WTC11 (cell line): Measurements from ENCODE around the gene XPOT.

Source experiments
- JAZF1 ChIP-seq: fragments of 250-450 bp; sonication (Bioruptor Pico); IDR thresholded peaks from 2 replicates; pipeline ENCODE4 v1.9.0; 2021; ENCODE audit warnings: moderate library complexity, mild to moderate bottlenecking, inconsistent platforms
- RORB ChIP-seq: fragments of 250-450 bp; sonication (Bioruptor Pico); IDR thresholded peaks from 2 replicates; pipeline ENCODE4 v1.9.0; 2021; ENCODE audit warnings: mild to moderate bottlenecking
- SMAD3 ChIP-seq: sonication (generic); formaldehyde crosslinking; IDR thresholded peaks from 2 replicates; pipeline ENCODE4 v1.8.0; 2022; ENCODE audit warnings: missing genetic modification reagents, mild to moderate bottlenecking, borderline replicate concordance
- ZBTB21 ChIP-seq: sonication (generic); formaldehyde crosslinking; IDR thresholded peaks from 2 replicates; pipeline ENCODE4 v1.8.1; 2023; ENCODE audit warnings: mild to moderate bottlenecking, missing genetic modification reagents, borderline replicate concordance
- ZSCAN18 ChIP-seq: fragments of 250-450 bp; sonication (Bioruptor Pico); IDR thresholded peaks from 2 replicates; pipeline ENCODE4 v2.1.2; 2022; ENCODE audit warnings: mild to moderate bottlenecking, moderate library complexity
- TF ChIP-seq, protein P1 (sequence below): fragments of 200-600 bp; IDR thresholded peaks from 2 replicates; pipeline ENCODE4 v1.8.0; 2022; ENCODE audit warnings: antibody characterized with exemption
- TF ChIP-seq, protein P2 (sequence below): sonication (generic); formaldehyde crosslinking; IDR thresholded peaks from 2 replicates; pipeline ENCODE4 v1.8.1; 2023; ENCODE audit warnings: mild to moderate bottlenecking, missing genetic modification reagents, moderate library complexity
- TF ChIP-seq, protein P3 (sequence below): sonication (generic); formaldehyde crosslinking; conservative IDR thresholded peaks from 2 replicates; pipeline ENCODE4 v1.8.1; 2022; ENCODE audit warnings: mild to moderate bottlenecking, missing genetic modification reagents

GRCh38 chr12:64456119-64456518 is 51.9 kb downstream of the XPOT start:
- TF ChIP-seq, protein P1, sequence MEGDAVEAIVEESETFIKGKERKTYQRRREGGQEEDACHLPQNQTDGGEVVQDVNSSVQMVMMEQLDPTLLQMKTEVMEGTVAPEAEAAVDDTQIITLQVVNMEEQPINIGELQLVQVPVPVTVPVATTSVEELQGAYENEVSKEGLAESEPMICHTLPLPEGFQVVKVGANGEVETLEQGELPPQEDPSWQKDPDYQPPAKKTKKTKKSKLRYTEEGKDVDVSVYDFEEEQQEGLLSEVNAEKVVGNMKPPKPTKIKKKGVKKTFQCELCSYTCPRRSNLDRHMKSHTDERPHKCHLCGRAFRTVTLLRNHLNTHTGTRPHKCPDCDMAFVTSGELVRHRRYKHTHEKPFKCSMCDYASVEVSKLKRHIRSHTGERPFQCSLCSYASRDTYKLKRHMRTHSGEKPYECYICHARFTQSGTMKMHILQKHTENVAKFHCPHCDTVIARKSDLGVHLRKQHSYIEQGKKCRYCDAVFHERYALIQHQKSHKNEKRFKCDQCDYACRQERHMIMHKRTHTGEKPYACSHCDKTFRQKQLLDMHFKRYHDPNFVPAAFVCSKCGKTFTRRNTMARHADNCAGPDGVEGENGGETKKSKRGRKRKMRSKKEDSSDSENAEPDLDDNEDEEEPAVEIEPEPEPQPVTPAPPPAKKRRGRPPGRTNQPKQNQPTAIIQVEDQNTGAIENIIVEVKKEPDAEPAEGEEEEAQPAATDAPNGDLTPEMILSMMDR, result no peak
- TF ChIP-seq JAZF1 (CRISPR knock-in tag) (no peak), ZBTB21 (CRISPR knock-in tag) (no peak), RORB (no peak), SMAD3 (CRISPR knock-in tag) (no peak), ZSCAN18 (CRISPR knock-in tag) (no peak)
- TF ChIP-seq, protein P2, sequence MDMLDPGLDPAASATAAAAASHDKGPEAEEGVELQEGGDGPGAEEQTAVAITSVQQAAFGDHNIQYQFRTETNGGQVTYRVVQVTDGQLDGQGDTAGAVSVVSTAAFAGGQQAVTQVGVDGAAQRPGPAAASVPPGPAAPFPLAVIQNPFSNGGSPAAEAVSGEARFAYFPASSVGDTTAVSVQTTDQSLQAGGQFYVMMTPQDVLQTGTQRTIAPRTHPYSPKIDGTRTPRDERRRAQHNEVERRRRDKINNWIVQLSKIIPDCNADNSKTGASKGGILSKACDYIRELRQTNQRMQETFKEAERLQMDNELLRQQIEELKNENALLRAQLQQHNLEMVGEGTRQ (CRISPR knock-in tag), result no peak
- TF ChIP-seq, protein P3, sequence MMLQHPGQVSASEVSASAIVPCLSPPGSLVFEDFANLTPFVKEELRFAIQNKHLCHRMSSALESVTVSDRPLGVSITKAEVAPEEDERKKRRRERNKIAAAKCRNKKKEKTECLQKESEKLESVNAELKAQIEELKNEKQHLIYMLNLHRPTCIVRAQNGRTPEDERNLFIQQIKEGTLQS (CRISPR knock-in tag), result no peak
